Activated T-cell treated with anti-CD3 and anti-CD28 coated beads, Interleukin-2, amount 50 U/mL, for 1 hour (primary cell): ENCODE measurements around the gene DDX50.
"Not testable (repeated sequence)": the region's sequence is repeated elsewhere in the genome, so short reads cannot be mapped to it uniquely, and the experiment has no call there.

ENCODE experiments used
- DNase-seq: peaks from one replicate; pipeline ENCODE4 v3.0.0-alpha.2; 2020

The DDX50 gene

DNA sequence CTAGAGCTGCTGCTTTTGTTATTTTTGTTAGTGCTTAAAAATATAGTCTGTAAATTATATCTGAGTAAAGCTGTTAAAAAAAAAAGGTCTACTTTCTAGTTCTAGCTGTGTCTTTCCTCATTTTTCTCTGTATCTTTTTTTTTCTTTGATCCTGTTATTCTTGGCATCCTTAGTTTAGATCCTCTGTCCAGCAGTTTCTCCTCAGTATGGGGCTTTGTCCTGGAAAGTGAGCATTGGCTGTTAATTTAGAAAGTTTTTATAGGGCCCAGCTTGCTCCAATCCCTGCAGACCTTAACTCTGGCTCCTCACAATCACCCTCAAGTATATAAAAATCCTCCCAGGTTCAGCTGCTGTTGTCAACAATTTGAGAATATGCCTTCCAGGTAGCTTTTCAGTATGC, 23.5 kb downstream of the DDX50 start:
- DNase-seq: no peak

DNA sequence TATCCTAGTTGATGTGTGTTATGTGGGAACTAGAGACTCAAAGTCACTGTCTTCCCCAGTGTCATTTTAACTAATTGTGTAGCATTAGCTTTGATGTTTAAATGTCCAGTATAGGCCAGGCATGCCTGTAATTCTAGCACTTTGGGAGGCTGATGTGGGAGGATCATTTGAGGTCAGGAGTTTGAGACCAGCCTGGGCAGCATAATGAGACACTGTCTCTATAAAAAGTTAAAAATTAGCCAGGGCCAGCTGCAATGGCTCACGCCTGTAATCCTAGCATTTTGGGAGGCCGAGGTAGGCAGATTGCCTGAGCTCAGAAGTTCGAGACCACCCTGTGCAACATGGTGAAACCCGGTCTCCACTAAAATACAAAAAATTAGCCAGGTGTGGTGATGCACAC, 24.4 kb downstream of the DDX50 start:
- DNase-seq: no peak

DNA sequence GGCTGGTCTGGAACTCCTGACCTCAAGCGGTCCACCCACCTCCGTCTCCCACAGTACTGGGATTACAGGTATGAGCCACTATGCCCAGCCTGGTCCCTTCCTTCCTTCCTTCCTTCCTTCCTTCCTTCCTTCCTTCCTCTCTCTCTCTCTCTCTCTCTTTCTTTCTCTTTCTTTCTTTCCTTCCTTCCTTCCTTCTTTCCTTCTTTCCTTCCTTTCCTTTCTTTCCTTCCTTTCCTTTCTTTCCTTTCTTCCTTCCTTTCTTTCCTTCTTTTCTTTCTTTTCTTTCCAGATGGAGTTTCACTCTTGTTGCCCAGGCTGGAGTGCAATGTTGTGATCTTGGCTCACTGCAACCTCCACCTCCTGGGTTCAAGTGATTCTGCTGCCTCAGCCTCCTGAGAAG, 28.0 kb downstream of the DDX50 start:
- not testable (repeated sequence) for DNase-seq

DNA sequence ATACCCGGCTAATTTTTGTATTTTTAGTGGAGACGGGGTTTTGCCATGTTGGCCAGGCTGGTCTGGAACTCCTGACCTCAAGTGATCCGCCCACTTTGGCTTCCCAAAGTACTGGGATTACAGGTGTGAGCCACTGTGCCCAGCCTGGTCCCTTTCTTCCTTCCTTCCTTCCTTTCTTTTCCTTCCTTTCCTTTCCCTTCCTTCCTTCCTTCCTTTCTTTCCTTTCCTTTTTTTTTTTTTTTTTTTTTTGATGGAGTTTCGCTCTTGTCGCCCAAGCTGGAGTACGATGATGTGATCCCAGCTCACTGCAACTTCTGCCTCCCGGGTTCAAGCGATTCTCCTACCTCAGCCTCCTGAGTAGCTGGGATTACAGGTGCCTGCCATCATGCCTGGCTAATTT, 28.8 kb downstream of the DDX50 start:
- DNase-seq: not testable (repeated sequence)

DNA sequence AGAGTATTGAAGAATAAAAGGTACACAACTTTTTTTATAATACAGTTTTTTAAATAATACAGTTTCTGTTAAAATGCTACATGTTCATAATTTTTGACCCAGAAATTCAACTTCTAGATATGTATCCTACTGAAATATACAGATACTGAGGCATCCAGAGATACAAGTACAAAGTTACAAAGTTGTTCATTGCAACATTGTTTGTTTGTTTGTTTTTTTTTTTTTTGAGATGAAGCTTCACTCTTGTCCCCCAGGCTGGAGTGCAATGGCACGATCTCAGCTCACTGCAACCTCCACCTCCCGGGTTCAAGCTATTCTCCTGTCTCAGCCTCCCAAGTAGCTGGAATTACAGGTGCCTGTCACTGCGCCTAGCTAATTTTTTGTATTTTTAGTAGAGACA, 31.7 kb downstream of the DDX50 start:
- DNase-seq: not testable (repeated sequence)

DNA sequence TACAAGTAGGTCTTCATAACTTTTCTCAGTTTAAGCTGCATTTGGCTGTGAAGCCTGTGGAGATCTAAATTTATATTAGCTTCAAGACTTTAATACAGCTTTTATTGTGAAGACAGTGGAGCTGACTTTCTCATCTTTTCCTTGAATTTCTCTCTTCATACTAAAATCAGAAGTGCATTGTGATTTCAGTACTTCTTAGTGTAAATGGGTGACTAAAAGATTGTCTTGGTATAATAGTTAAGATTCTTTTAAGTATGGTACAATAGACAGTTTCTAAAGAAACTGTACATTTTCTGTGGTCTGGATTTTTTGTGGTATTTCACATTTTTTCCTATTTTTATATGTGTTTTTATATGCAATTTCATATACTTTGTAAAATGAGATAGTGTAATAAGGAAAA, 33.9 kb downstream of the DDX50 start:
- DNase-seq: no peak

DNA sequence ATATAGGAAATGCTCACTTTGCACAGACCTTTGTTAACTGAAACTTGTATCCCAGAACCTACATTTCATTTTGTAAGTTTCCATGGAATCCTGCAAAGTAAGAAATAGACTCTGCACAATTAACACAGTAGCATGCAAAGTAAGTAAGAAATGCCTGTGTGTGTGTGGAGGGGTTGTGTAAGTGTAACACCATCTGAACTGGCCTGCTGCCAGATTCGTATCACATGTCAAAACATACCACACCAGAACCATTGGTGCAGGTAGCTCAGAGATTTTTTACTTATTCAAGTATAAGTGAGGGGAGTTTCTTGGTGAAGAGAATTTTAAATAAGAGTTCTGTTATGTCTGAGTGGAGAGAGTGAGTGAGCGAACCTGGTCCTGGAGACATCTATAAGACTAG, 37.0 kb downstream of the DDX50 start:
- DNase-seq: no peak

DNA sequence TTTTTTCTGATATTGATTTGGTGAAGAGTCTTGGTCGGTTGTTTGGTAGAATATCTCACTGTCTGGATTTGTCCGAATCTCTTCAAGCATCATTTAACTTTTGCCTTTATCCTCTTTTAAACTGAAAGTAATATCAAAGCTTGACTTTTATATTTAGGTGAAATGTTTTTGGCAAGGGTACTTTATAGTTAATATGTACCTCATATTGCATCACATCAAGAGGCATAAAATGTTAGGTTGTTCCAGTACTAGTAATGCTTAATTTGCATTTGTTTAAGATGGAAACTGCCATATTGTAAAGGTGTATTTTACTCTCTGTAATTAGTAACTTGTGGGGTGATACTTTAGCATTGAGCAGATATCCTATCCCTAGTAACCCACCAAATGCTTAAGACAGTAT, 37.8 kb downstream of the DDX50 start:
- no peak for DNase-seq

DNA sequence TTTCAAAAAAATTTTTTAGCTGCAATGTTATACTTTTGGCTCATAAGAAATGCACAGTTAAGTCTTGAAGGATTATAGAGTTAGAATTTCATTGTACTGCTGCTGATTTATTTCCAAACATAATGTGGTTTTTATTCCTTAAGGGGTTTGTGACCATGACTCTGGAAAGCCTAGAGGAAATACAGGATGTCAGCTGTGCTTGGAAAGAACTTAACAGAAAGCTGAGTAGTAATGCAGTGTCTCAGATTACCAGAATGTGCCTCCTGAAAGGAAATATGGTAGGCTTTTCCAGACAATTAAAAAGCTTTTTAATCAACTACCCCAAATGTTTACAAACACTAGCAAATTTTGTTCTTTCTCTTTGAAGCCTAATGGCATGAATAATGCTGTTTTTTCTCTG, 39.8 kb downstream of the DDX50 start:
- DNase-seq: not testable (repeated sequence)

DNA sequence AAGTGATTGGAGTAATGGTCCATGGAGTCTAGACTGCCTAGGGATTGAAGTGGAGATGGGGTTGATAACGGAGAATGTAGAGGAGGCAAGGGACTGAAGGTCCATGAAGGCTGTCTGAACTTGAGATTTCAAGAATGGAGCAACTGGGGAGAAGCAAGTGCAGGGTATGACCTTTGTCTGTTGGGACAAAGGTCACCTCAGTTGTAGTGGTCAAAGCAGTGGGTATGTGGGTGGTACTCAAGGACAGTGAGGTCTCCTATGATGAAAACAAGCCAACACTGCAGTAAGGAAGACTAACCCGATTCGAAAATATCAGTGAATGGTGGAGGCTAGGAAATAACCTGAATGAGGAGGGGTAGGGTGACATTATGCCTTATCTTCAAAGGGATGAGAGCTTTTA, 49.5 kb downstream of the DDX50 start:
- no peak for DNase-seq

DNA sequence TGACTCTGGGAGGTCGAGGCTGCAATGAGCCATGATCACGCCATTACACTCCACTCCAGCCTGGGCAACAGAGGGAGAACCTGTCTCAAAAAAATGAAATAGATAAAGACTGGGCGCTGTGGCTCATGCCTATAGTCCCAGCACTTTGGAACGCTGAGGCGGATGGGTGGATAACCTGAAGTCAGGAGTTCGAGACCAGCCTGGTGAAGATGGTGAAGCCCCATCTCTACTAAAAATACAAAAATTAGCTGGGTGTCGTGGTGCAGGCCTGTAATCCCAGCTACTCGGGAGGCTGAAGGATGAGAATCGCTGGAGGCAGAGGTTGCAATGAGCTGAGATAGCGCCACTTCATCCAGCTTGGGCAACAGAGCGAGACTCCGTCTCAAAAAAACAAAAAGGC, 53.8 kb downstream of the DDX50 start:
- DNase-seq: no peak

DNA sequence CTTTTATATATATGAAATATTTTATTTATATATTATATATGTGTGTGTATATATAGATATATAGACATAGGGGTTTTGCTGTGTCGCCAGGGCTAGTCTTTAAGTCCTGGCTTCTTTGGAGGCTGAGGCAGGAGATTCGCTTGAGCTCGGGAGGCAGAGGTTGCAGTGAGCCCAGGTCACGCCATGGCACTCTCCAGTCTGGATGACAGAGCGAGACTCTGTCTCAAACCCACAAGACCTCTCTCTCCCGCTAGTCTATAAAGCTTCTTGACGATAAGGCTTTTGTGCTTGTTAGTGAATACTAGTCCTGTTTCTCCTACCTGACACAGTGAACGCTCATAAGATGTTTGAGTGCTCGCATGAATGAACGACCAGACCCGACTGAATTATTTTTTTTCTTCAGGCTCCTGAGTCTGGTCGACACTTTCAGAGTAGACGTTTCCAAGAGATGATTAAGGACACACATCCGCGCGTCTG, 54.3 kb downstream of the DDX50 start:
- DNase-seq: no peak

DNA sequence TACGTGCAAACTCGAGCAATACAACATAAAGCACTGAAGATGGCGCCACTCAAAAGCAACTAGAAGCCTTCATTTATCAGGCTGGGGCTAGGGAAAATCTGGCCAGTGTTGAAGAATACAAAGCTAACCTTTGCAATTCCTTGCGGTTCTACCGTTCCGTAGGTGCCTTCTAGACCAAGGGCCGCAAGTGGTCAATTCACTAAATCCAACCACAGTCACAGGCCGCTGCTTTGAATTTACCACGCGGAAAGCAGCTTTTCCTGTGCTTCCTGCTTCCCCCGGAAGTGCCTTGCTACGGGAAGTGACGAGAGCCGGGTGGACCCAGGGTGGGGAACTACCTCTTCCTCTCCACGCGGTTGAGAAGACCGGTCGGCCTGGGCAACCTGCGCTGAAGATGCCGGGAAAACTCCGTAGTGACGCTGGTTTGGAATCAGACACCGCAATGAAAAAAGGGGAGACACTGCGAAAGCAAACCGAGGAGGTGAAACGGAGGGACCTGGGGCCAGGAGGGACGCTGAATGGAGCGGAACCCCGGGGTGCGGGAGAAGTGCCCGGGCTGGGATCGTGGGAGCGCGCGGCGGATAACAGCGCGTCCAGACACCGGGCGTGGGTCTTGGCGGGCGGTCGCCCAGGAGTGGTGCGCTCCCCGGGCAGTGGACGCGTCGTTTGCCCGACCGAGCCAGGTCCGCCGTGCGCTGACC, 54.9 kb downstream of the DDX50 start, which contains the start of gene DDX21:
Gene DDX21, plus strand, starts transcription at position 339 of the 701 bp plus-strand sequence. Its CDS starts 56 bp downstream, at position 395.
- peak; percentile 84 for DNase-seq

DNA sequence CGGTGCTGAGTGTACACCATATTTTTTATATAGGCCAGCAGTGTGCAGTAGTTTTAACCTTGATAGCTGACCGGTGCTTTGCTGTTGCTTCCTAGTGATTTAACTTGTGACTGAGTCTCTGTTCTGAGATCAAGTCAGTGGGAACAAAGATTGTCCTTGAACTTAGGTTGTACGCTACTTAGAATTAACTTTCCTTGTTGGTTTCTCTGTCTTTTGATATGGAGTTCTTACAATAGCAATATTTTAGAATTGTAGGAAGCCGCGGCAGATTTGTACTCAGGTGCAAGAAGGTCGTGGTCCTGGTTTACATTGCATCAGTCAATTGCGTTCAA, 56.1 kb downstream of the DDX50 start:
- no peak for DNase-seq

DNA sequence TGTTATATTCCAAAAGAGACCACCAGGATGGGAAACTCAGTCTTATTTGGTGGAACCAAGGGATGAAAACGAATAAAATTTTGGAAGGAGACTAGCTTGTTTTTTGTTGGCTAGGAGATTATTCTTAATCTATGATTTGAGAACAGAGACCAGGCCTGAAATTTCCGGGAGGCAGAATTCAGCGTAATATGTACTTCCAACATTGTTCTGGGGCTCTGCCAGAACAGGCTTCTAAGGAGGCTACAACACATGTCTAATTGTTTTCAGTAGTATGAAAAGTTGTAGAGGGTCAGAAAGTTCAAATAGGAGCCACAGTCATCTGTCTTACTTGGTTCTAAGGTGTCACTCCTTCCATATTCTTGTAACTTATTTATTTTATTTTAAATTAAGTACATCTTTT, 56.5 kb downstream of the DDX50 start:
- no peak for DNase-seq

DNA sequence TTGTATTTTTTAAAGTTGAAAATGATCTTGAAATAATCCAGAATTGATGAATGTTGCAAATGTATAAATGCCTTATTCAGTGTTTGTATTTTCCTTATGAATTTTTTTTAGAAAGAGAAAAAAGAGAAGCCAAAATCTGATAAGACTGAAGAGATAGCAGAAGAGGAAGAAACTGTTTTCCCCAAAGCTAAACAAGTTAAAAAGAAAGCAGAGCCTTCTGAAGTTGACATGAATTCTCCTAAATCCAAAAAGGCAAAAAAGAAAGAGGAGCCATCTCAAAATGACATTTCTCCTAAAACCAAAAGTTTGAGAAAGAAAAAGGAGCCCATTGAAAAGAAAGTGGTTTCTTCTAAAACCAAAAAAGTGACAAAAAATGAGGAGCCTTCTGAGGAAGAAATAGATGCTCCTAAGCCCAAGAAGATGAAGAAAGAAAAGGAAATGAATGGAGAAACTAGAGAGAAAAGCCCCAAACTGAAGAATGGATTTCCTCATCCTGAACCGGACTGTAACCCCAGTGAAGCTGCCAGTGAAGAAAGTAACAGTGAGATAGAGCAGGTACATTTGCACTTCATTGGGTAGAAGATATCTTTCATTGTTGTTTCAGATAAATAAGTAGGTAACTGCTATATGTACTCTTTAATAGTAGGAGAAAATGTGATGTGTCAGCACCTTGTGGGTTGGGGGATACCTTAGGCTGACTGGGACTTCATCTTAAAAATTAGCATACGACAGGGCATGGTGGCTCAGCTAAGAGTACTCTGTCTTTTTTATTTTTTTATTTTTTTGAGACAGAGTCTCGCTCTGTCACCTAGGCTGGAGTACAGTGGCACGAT, 58.8 kb downstream of the DDX50 start:
- no peak for DNase-seq

DNA sequence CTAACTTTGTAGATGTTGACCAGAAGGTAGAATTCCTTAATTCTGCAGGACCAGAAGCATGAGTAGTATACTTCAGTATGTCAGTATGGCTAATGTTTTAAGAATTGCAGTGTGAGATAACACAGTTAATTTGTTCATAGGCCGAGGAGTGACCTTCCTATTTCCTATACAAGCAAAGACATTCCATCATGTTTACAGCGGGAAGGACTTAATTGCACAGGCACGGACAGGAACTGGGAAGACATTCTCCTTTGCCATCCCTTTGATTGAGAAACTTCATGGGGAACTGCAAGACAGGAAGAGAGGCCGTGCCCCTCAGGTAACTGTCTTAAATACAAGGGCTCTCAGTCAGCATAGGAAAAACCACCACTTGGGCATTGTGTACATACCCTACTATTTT, 62.0 kb downstream of the DDX50 start:
- DNase-seq: no peak

DNA sequence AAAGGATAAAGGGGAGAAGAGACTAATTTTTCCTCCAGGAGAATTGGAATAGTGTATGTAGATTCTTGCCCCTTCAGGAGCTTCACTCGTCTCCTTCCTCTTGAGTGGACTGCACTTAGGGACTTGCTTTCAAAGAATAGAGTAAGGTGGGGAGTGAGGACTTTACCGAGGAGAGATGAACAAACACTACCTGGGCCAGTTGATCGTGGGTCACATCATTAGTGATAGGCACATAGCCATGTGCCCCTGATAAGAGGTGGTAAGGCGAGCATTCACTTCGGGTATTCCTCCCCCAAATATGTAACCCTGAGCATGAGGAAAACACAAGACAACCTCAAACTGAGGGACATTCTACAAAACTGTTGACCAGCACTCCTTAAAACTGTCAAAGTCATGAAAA, 72.9 kb downstream of the DDX50 start:
- DNase-seq: no peak

DNA sequence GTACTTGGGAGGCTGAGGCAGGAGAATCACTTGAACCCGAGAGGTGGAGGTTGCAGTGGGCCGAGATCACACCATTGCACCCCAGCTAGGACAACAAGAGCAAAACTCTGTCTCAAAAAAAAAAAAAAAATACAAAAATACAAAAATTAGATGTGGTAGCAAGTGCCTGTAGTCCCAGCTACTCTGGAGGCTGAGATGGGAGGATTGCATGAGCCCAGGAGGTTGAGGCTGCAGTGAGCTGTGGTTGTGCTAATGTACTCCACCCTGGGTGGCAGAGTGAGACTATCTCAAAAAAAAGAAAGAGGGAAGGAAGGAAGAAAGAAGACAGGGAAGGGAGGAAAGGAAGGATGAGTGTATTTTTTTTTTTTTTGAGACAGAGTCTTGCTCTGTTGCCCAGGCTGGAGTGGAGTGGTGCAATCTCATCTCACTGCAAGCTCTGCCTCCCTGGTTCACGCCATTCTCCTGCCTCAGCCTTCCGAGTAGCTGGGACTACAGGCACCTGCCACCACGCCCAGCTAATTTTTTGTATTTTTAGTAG, 74.9 kb downstream of the DDX50 start:
- not testable (repeated sequence) for DNase-seq

DNA sequence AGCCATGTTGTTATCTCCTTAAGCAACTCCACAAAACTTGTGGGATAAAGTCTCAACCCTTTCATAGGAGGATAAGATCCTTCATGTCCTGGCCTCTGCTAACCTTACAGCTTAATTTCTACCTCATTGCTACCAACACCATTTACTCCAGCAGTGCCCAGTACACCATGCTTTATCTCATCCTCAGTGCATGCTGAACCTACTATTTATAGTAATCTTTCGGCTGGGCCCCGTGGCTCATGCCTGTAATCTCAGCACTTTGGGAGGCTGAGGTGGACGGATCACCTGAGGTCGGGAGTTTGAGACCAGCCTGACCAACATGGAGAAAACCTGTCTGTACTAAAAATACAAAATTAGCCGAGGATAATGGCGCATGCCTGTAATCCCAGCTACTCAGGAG, 78.6 kb downstream of the DDX50 start:
- DNase-seq: not testable (repeated sequence)

DNA sequence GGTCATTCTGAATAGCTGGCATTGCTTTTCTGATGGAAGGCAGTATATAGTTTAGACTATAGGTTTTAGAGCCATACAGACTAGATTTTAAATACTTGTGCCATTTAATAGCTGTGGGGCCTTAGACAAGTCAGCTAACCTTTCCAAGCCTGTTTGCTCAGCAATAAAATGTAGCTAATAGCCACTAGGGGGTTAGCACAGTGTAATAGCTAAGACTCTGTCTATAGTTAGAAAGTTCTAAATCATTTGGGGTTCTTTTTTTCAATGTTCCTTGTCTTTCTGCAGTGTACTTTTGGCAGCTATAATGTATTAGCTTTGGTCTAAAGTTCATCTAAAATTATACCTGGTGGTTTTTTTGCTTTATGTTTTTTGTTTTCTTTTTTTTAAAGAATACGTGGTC, 80.0 kb downstream of the DDX50 start:
- no peak for DNase-seq

DNA sequence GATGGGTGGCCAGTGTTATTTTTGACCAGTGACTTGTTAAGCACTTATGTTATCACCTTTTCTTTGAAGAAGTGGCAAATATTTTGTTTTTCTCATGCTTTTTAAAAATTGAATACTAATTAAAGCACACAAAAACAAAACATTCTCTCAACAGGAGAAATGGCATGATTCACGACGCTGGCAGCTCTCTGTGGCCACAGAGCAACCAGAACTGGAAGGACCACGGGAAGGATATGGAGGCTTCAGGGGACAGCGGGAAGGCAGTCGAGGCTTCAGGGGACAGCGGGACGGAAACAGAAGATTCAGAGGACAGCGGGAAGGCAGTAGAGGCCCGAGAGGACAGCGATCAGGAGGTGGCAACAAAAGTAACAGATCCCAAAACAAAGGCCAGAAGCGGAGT, 81.3 kb downstream of the DDX50 start:
- DNase-seq: no peak

DNA sequence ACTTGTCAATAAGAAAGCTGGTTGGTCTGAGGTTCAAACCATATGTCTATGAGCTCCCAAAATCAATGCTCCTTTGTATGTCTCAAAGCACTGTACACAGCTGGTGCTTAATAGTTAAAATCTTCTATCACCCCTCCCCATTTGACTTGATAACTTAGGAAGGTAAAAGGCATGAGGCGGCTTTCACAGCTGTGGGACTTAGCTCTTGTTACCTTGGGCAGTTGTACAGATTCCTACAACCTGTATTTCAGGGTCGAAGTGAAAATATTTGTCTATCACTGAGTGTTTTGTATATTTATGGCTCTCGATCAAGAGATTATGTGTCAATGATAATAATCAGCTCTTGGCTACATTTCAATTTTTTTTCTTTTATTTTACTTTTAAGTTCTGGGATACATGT, 86.5 kb downstream of the DDX50 start:
- DNase-seq: no peak
